ENCODE measurements around the gene IDE. TPM values are rescaled to one million over a fixed set of nuclear protein-coding genes. Genes with fewer than 3 reads are reported as not detected.
A peak's percentile ranks its signal among the peaks of the same experiment; 100 is the strongest.
"Not testable (repeated sequence)": the region's sequence is repeated elsewhere in the genome, so short reads cannot be mapped to it uniquely, and the experiment has no call there.

IDE gene
- polyA plus RNA-seq, 1 experiment: 39.0 TPM

- no peak for DNase-seq (ENCODE audit: low read depth, low spot score)
- no peaks in the 10 kb centered on the region for H3K27me3 ChIP-seq (ENCODE audit: control insufficient read depth, insufficient read depth, low read length)
- ChIA-PET CTCF (interaction anchor here (0.7 to 1.6 kb wide), 10 partner anchors 16 to 406 kb away, joined by 3 to 14 read pairs (median 3); partner anchors contain the start of gene IDE), POLR2A (interaction anchor here (0.5 to 2.1 kb wide), 9 partner anchors 9 to 545 kb away, joined by 3 to 11 read pairs (median 3); partner anchors contain the start of gene IDE)
- H3K4me3 ChIP-seq (ENCODE audit: low read depth, low read length): peak overlapping the region; percentile 48
- H3K9me3 ChIP-seq (ENCODE audit: control insufficient read depth, insufficient read depth, low read length): peaks cover 4% of the 10 kb centered on the region; the same call in 1 of the 2 replicates
- TF ChIP-seq CTCF (IDR thresholded peaks at IDR 0.05; ENCODE audit: low read depth, low read length): peak; percentile 52
- peak overlapping the region; percentile 84 for H3K27ac ChIP-seq (ENCODE audit: low read depth, low read length)
These were observed 17.0 kb upstream of the IDE start for GRCh38 chr10:92590623-92591549.

GRCh38 chr10:92582347-92582746 is 8.5 kb upstream of the IDE start:
- DNase-seq (ENCODE audit: low read depth, low spot score); CTCF ChIA-PET; H3K9me3 ChIP-seq (ENCODE audit: control insufficient read depth, insufficient read depth, low read length); POLR2A ChIA-PET; H3K4me3 ChIP-seq (ENCODE audit: low read depth, low read length); H3K27ac ChIP-seq (ENCODE audit: low read depth, low read length); H3K27me3 ChIP-seq (ENCODE audit: control insufficient read depth, insufficient read depth, low read length): not testable (repeated sequence)

- no peak for TF ChIP-seq CTCF (IDR thresholded peaks at IDR 0.05; ENCODE audit: low read depth, low read length)
- H3K9me3 ChIP-seq (ENCODE audit: control insufficient read depth, insufficient read depth, low read length): no peaks in the 10 kb centered on the region
- no peak overlapping the region for H3K4me3 ChIP-seq (ENCODE audit: low read depth, low read length)
- no peaks in the 10 kb centered on the region for H3K27me3 ChIP-seq (ENCODE audit: control insufficient read depth, insufficient read depth, low read length)
- H3K27ac ChIP-seq (ENCODE audit: low read depth, low read length): no peak overlapping the region
- ChIA-PET CTCF (interaction anchor here (1.3 to 5.3 kb wide), 3 partner anchors 13 to 57 kb away, joined by 5 to 78 read pairs (median 14); no protein-coding TSS in a partner anchor), POLR2A (no interaction called here)
- no peak for DNase-seq (ENCODE audit: low read depth, low spot score)
These were observed 2.1 kb upstream of the IDE start for GRCh38 chr10:92575961-92576360.

GRCh38 chr10:92574548-92575261 is 812 bp upstream of the IDE start:
- no peak; the same call in 1 of the 2 replicates for TF ChIP-seq CTCF (IDR thresholded peaks at IDR 0.05; ENCODE audit: low read depth, low read length)
- Histone ChIP-seq H3K4me3 (ENCODE audit: low read depth, low read length) (peak overlapping the region; percentile 90), H3K9me3 (ENCODE audit: control insufficient read depth, insufficient read depth, low read length) (no peaks in the 10 kb centered on the region), H3K27me3 (ENCODE audit: control insufficient read depth, insufficient read depth, low read length) (no peaks in the 10 kb centered on the region), H3K27ac (ENCODE audit: low read depth, low read length) (peak overlapping the region; percentile 98)
- no peak for DNase-seq (ENCODE audit: low read depth, low spot score)
- ChIA-PET CTCF (interaction anchor here (0.6 to 5.3 kb wide), 25 partner anchors 9 to 486 kb away, joined by 3 to 78 read pairs (median 5); no protein-coding TSS in a partner anchor), POLR2A (interaction anchor here (0.6 to 1.6 kb wide), 6 partner anchors 16 to 247 kb away, joined by 3 to 11 read pairs (median 4); no protein-coding TSS in a partner anchor)

GRCh38 chr10:92573091-92573797 is 649 bp downstream of the IDE start:
- POLR2A ChIA-PET: interaction anchor here (1.0 to 1.4 kb wide), 2 partner anchors 29 to 56 kb away, joined by 5 to 8 read pairs; no protein-coding TSS in a partner anchor
- Histone ChIP-seq H3K4me3 (ENCODE audit: low read depth, low read length) (peak overlapping the region; percentile 90), H3K27ac (ENCODE audit: low read depth, low read length) (peak overlapping the region; percentile 98), H3K9me3 (ENCODE audit: control insufficient read depth, insufficient read depth, low read length) (no peaks in the 10 kb centered on the region), H3K27me3 (ENCODE audit: control insufficient read depth, insufficient read depth, low read length) (no peaks in the 10 kb centered on the region)
- DNase-seq (ENCODE audit: low read depth, low spot score): no peak
- peak; percentile 21 for TF ChIP-seq CTCF (IDR thresholded peaks at IDR 0.05; ENCODE audit: low read depth, low read length)
- CTCF ChIA-PET: interaction anchor here (0.7 to 5.3 kb wide), 11 partner anchors 16 to 484 kb away, joined by 3 to 78 read pairs (median 3); no protein-coding TSS in a partner anchor

All from AG04450 (cell line).